ENCODE results near the gene GOSR1. TPM values are rescaled to one million over a fixed set of nuclear protein-coding genes. Genes with fewer than 3 reads are reported as not detected.

Gene GOSR1
- total RNA-seq, 4 donors from 2014 or later, result 9.4 to 69.7 (median 45.3) TPM

DNA sequence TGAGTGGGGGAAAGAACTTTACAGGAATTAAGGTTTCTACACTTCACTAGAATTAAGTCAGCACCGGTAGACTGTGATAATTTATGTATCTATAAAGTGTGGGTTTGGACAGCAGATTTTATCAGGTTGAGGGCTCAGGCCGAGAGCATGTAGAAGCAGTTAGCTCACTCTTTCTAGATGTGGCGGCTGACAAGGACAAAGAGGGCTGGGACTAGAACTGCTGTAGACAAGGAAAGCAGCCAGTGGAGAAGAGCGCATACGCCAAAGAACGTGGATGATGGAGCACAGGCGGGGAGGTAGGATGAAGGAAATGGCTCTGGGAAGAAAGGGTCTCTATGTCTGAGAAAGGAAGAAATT is 504 bp upstream of the GOSR1 start:
- Histone ChIP-seq H3K4me1 (peaks cover 0 to 3% of the 10 kb centered on the region in 2 donors), H3K9me3 (no peaks in the 10 kb centered on the region), H3K27ac (peak overlapping the region; percentile 93), H3K27me3 (no peaks in the 10 kb centered on the region), H3K36me3 (no peaks in the 10 kb centered on the region), H3K4me3 (peak overlapping the region; percentile 84 to 88)
- intact Hi-C loops (cut with DNase I; ENCODE audit: low total_unique reads), result no loop called here
- no peak for TF ChIP-seq POLR2A (IDR thresholded peaks at IDR 0.05)
- TF ChIP-seq, protein P1, sequence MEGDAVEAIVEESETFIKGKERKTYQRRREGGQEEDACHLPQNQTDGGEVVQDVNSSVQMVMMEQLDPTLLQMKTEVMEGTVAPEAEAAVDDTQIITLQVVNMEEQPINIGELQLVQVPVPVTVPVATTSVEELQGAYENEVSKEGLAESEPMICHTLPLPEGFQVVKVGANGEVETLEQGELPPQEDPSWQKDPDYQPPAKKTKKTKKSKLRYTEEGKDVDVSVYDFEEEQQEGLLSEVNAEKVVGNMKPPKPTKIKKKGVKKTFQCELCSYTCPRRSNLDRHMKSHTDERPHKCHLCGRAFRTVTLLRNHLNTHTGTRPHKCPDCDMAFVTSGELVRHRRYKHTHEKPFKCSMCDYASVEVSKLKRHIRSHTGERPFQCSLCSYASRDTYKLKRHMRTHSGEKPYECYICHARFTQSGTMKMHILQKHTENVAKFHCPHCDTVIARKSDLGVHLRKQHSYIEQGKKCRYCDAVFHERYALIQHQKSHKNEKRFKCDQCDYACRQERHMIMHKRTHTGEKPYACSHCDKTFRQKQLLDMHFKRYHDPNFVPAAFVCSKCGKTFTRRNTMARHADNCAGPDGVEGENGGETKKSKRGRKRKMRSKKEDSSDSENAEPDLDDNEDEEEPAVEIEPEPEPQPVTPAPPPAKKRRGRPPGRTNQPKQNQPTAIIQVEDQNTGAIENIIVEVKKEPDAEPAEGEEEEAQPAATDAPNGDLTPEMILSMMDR (IDR thresholded peaks at IDR 0.05), result no peak
- peak in 1 of 2 donors; percentile 19 for DNase-seq

DNA sequence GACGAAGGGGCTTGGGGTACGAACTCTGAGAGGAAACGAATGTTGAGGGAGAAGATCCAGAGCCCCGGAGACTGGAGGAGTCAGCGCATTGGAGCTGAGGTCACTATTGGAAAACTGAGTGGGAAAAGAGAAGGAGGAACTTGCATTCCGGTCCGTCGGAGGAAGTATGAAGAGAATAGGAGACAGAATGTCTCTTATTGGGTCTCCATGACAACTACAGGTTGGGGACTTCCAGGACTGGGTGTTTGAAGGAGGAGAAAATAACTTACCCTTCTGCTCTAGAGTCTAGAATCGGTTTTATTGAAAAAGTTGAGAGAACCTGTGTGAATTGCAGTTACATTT is 537 bp downstream of the GOSR1 start:
- no peak for DNase-seq
- no peaks in the 10 kb centered on the region for H3K36me3 ChIP-seq
- TF ChIP-seq, protein P1 (IDR thresholded peaks at IDR 0.05), result no peak
- no peak for TF ChIP-seq POLR2A (IDR thresholded peaks at IDR 0.05)
- peak overlapping the region; percentile 93 for H3K27ac ChIP-seq
- intact Hi-C loops (cut with DNase I; ENCODE audit: low total_unique reads), result no loop called here
- peaks cover 0 to 3% of the 10 kb centered on the region in 2 donors for H3K4me1 ChIP-seq
- no peaks in the 10 kb centered on the region for H3K9me3 ChIP-seq
- peak overlapping the region; percentile 84 to 88 for H3K4me3 ChIP-seq
- no peaks in the 10 kb centered on the region for H3K27me3 ChIP-seq

GRCh38 chr17:30482555-30482954 is 5.3 kb downstream of the GOSR1 start:
- intact Hi-C loops (cut with DNase I; ENCODE audit: low total_unique reads), result no loop called here
- H3K27ac ChIP-seq, result no peak overlapping the region
- H3K4me3 ChIP-seq, result no peak overlapping the region
- no peak for TF ChIP-seq POLR2A (IDR thresholded peaks at IDR 0.05)
- TF ChIP-seq, protein P1 (IDR thresholded peaks at IDR 0.05), result no peak
- no peak for DNase-seq
- peaks cover 0 to 3% of the 10 kb centered on the region in 2 donors for H3K4me1 ChIP-seq
- H3K36me3 ChIP-seq, result no peaks in the 10 kb centered on the region
- H3K27me3 ChIP-seq, result no peaks in the 10 kb centered on the region
- no peaks in the 10 kb centered on the region for H3K9me3 ChIP-seq

DNA sequence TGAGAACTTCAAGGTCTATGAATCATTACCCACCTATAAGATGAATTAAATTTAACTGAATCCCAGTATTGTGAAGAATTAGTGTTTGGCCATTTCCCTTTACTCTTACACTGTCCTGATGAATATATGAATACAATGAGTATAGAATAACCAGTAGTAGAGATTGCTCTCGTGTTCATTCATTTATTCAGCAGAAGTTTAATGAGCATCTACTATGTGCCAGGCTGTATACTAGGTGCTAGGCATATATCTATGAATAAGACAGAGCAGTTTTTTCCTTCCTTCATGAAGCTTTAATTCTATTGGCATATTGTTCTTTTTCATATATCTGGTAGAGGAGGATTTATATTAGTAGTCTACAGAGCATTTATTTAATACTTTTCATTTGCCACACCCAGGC is 6.0 kb downstream of the GOSR1 start:
- H3K9me3 ChIP-seq, result no peaks in the 10 kb centered on the region
- intact Hi-C loops (cut with DNase I; ENCODE audit: low total_unique reads), result no loop called here
- TF ChIP-seq, protein P1 (IDR thresholded peaks at IDR 0.05), result no peak
- no peak for TF ChIP-seq POLR2A (IDR thresholded peaks at IDR 0.05)

DNA sequence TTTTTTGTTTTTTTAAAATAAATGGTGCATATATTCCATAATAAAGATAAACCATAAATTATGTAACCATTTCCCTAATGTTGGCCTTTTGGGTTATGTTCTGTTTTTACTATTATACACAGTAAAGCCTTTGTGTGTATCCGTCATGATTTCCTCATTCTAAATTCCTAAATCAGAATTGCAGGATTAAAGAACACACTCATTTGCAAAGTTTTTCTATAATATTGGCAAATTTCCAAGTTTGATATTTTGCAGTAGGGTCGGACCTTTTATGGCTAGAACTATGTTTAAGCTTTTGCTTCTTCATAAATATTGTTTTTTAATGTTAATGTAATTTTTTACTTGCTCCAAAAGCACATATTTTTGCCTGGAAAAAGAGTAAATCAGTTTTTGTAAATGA is 16.6 kb downstream of the GOSR1 start:
- no peaks in the 10 kb centered on the region for H3K4me1 ChIP-seq
- H3K27ac ChIP-seq, result no peak overlapping the region
- no peak for DNase-seq
- H3K36me3 ChIP-seq, result no peaks in the 10 kb centered on the region
- H3K9me3 ChIP-seq, result no peaks in the 10 kb centered on the region
- intact Hi-C loops (cut with DNase I; ENCODE audit: low total_unique reads), result no loop called here
- no peak for TF ChIP-seq POLR2A (IDR thresholded peaks at IDR 0.05)
- TF ChIP-seq, protein P1 (IDR thresholded peaks at IDR 0.05), result no peak
- no peaks in the 10 kb centered on the region for H3K27me3 ChIP-seq
- H3K4me3 ChIP-seq, result no peak overlapping the region

More for the DNA sequence above, 6.0 kb downstream of the GOSR1 start:
- no peak overlapping the region for H3K4me3 ChIP-seq
- H3K36me3 ChIP-seq, result no peaks in the 10 kb centered on the region
- DNase-seq, result no peak
- peaks cover 0 to under 1% of the 10 kb centered on the region in 2 donors for H3K4me1 ChIP-seq
- H3K27ac ChIP-seq, result no peak overlapping the region
- H3K27me3 ChIP-seq, result no peaks in the 10 kb centered on the region
